ENCODE data around the gene ATP1A1. TPM values are rescaled to one million over a fixed set of nuclear protein-coding genes. Genes with fewer than 3 reads are reported as not detected.

ATP1A1 gene
- total and polyA plus RNA-seq, 2 donors (not counting 1 experiment from before 2014, with no cell fraction given): 58.9 to 107 TPM

- H3K4me1 Mint-ChIP-seq: peaks cover 17% of the 10 kb centered on the region
- intact Hi-C loops (cut with micrococcal nuclease): no loop called here
Measured at GRCh38 chr1:116331523-116331922, 41.5 kb upstream of the ATP1A1 start.

GRCh38 chr1:116332451-116332850, 40.6 kb upstream of the ATP1A1 start:
- no peak for TF ChIP-seq CTCF (IDR thresholded peaks at IDR 0.05)
- no peak for TF ChIP-seq EZH2 (IDR thresholded peaks at IDR 0.05; ENCODE audit: borderline replicate concordance, insufficient read depth, low read depth, low read length, poor library complexity, severe bottlenecking)
- no peak overlapping the region for H3K4me2 ChIP-seq (replicated peaks; ENCODE audit: low read depth, low read length, poor library complexity, severe bottlenecking)
- Mint-ChIP-seq H3K27me3 (peaks cover 18% of the 10 kb centered on the region), H3K4me3 (no peak overlapping the region), H3K4me1 (peaks cover 15% of the 10 kb centered on the region), H3K9me3 (ENCODE audit: insufficient read depth) (no peaks in the 10 kb centered on the region), H3K27ac (no peak overlapping the region)
- no peaks in the 10 kb centered on the region for H3K79me2 ChIP-seq (ENCODE audit: control insufficient read depth, insufficient read depth, low read length)
- ChIA-PET POLR2A (no interaction called here), CTCF (no interaction called here)
- ATAC-seq (ENCODE audit: low read depth): no peak
- no peak overlapping the region for H2AFZ ChIP-seq (ENCODE audit: insufficient read depth, low read depth, low read length, poor library complexity, severe bottlenecking)
- no peak overlapping the region for H3K4me3 ChIP-seq (ENCODE audit: control extremely low read depth in 1 of 5, extremely low read depth in 1 of 5, insufficient read depth in 1 of 5, low read depth in 2 of 5, low read length in 4 of 5)
- no peaks in the 10 kb centered on the region for H3K9me3 ChIP-seq (ENCODE audit: control extremely low read depth in 1 of 3, control insufficient read depth in 2 of 3, insufficient read depth in 1 of 3, low read length in 2 of 3)
- no peak for DNase-seq
- H4K20me1 ChIP-seq (ENCODE audit: control insufficient read depth, insufficient read depth, low read length, poor library complexity, severe bottlenecking): no peaks in the 10 kb centered on the region
- no peaks in the 10 kb centered on the region for H3K36me3 ChIP-seq (replicated peaks in 1 of 2; ENCODE audit: control extremely low read depth in 1 of 2, control insufficient read depth in 1 of 2, extremely low read depth in 1 of 2, insufficient read depth in 2 of 2, low read length in 1 of 2)
- peaks cover 0 to 12% (median 2%) of the 10 kb centered on the region in 4 experiments for H3K27me3 ChIP-seq (replicated peaks in 1 of 4; ENCODE audit: control extremely low read depth in 1 of 4, control insufficient read depth in 3 of 4, insufficient read depth in 4 of 4, low read length in 3 of 4)
- no CpG with 5 or more reads among the region's 3 CpGs for WGBS (ENCODE audit: insufficient coverage)
- no peak overlapping the region for H3K9ac ChIP-seq (ENCODE audit: low read length)
- intact Hi-C loops (cut with micrococcal nuclease): no loop called here
- H3K27ac ChIP-seq (ENCODE audit: low read length in 2 of 2): no peak overlapping the region
- peaks cover 10 to 11% of the 10 kb centered on the region in 2 donors for H3K4me1 ChIP-seq (ENCODE audit: control insufficient read depth in 2 of 2, insufficient read depth in 2 of 2, low read length in 2 of 2)

More at GRCh38 chr1:116331523-116331922, 41.5 kb upstream of the ATP1A1 start:
- H3K27ac Mint-ChIP-seq: no peak overlapping the region
- H4K20me1 ChIP-seq (ENCODE audit: control insufficient read depth, insufficient read depth, low read length, poor library complexity, severe bottlenecking): no peaks in the 10 kb centered on the region
- no peak overlapping the region for H3K27ac ChIP-seq (ENCODE audit: low read length in 2 of 2)
- TF ChIP-seq CTCF (IDR thresholded peaks at IDR 0.05) (no peak), EZH2 (IDR thresholded peaks at IDR 0.05; ENCODE audit: borderline replicate concordance, insufficient read depth, low read depth, low read length, poor library complexity, severe bottlenecking) (no peak)
- 96% methylated on average over 2 of the region's 3 CpGs for WGBS (ENCODE audit: insufficient coverage)
- H3K9me3 ChIP-seq (ENCODE audit: control extremely low read depth in 1 of 3, control insufficient read depth in 2 of 3, insufficient read depth in 1 of 3, low read length in 2 of 3): no peaks in the 10 kb centered on the region
- no peak for DNase-seq
- ChIA-PET POLR2A (no interaction called here), CTCF (no interaction called here)
- no peak overlapping the region for H3K9ac ChIP-seq (ENCODE audit: low read length)
- ATAC-seq (ENCODE audit: low read depth): no peak
- no peaks in the 10 kb centered on the region for H3K79me2 ChIP-seq (ENCODE audit: control insufficient read depth, insufficient read depth, low read length)
- H3K4me2 ChIP-seq (replicated peaks; ENCODE audit: low read depth, low read length, poor library complexity, severe bottlenecking): no peak overlapping the region
- peaks cover 0 to 5% (median 0%) of the 10 kb centered on the region in 4 experiments for H3K27me3 ChIP-seq (replicated peaks in 1 of 4; ENCODE audit: control extremely low read depth in 1 of 4, control insufficient read depth in 3 of 4, insufficient read depth in 4 of 4, low read length in 3 of 4)
- no peak overlapping the region for H2AFZ ChIP-seq (ENCODE audit: insufficient read depth, low read depth, low read length, poor library complexity, severe bottlenecking)
- H3K27me3 Mint-ChIP-seq: peaks cover 15% of the 10 kb centered on the region
- no peaks in the 10 kb centered on the region for H3K36me3 ChIP-seq (replicated peaks in 1 of 2; ENCODE audit: control extremely low read depth in 1 of 2, control insufficient read depth in 1 of 2, extremely low read depth in 1 of 2, insufficient read depth in 2 of 2, low read length in 1 of 2)
- no peak overlapping the region for H3K4me3 ChIP-seq (ENCODE audit: control extremely low read depth in 1 of 5, extremely low read depth in 1 of 5, insufficient read depth in 1 of 5, low read depth in 2 of 5, low read length in 4 of 5)
- no peak overlapping the region for H3K4me3 Mint-ChIP-seq
- peaks cover 11 to 13% of the 10 kb centered on the region in 2 donors for H3K4me1 ChIP-seq (ENCODE audit: control insufficient read depth in 2 of 2, insufficient read depth in 2 of 2, low read length in 2 of 2)
- no peaks in the 10 kb centered on the region for H3K9me3 Mint-ChIP-seq (ENCODE audit: insufficient read depth)
